ENCODE measurements around the gene ERN1. TPM values are rescaled to one million over a fixed set of nuclear protein-coding genes. Genes with fewer than 3 reads are reported as not detected.

ERN1 gene
- total RNA-seq, 1 donor from 2014 or later: 9.3 TPM

- TF ChIP-seq CTCF (IDR thresholded peaks at IDR 0.05; ENCODE audit: borderline replicate concordance): no peak
- Histone ChIP-seq H3K4me1 (peaks cover 16% of the 10 kb centered on the region), H3K27ac (replicated peaks) (no peak overlapping the region), H3K27me3 (ENCODE audit: low read depth) (no peaks in the 10 kb centered on the region), H3K4me3 (no peak overlapping the region), H3K36me3 (no peaks in the 10 kb centered on the region), H3K9me3 (replicated peaks) (no peaks in the 10 kb centered on the region)
- intact Hi-C loops (cut with micrococcal nuclease): no loop called here
- no peak for DNase-seq
These were observed 26.3 kb downstream of the ERN1 start for GRCh38 chr17:64103391-64104364.

DNA sequence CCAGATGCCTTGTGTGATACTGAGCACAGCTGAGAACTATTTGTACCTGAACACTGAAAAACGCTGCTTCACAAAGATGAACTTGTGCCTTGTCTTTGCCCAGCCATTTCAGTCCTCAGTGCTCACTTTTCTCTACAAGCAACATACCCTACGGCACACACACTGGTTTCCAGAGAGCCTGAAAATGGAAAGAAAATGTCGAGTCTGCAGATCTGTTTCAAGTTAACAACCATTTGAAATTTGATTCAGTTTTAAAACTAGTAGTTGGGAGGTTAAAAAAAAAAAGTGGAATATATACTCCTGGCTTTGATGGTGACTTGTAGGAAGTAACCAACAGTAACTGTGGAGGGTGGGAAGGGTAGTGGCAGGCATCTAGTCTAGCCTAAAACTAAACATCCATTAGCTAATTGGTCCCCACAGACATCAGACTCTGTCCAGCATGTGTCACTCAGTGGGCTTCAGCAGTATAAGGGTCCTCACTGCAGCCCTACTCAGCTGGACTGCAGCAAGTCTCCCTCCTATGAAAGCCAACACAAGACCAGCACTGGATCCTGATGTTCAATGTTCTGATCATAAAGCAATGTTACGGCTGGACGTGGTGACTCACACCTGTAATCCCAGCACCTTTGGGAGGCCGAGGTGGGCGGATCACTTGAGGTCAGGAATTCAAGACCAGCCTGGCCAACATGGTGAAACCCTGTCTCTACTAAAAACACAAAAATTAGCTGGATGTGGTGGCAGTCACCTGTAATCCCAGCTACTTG lies 27.1 kb downstream of the ERN1 start:
- Histone ChIP-seq H3K4me3 (no peak overlapping the region), H3K36me3 (peaks cover under 1% of the 10 kb centered on the region), H3K27ac (replicated peaks) (no peak overlapping the region), H3K4me1 (peaks cover 12% of the 10 kb centered on the region), H3K27me3 (ENCODE audit: low read depth) (no peaks in the 10 kb centered on the region), H3K9me3 (replicated peaks) (no peaks in the 10 kb centered on the region)
- no peak for TF ChIP-seq CTCF (IDR thresholded peaks at IDR 0.05; ENCODE audit: borderline replicate concordance)
- intact Hi-C loops (cut with micrococcal nuclease): no loop called here
- DNase-seq: no peak

GRCh38 chr17:64099543-64099942 lies 30.4 kb downstream of the ERN1 start:
- no peaks in the 10 kb centered on the region for H3K9me3 ChIP-seq (replicated peaks)
- H3K4me3 ChIP-seq: no peak overlapping the region
- no peak for TF ChIP-seq CTCF (IDR thresholded peaks at IDR 0.05; ENCODE audit: borderline replicate concordance)
- no peaks in the 10 kb centered on the region for H3K27me3 ChIP-seq (ENCODE audit: low read depth)
- H3K4me1 ChIP-seq: peaks cover 15% of the 10 kb centered on the region
- H3K36me3 ChIP-seq: peaks cover 16% of the 10 kb centered on the region
- H3K27ac ChIP-seq (replicated peaks): no peak overlapping the region
- no peak for DNase-seq
- intact Hi-C loops (cut with micrococcal nuclease): no loop called here

DNA sequence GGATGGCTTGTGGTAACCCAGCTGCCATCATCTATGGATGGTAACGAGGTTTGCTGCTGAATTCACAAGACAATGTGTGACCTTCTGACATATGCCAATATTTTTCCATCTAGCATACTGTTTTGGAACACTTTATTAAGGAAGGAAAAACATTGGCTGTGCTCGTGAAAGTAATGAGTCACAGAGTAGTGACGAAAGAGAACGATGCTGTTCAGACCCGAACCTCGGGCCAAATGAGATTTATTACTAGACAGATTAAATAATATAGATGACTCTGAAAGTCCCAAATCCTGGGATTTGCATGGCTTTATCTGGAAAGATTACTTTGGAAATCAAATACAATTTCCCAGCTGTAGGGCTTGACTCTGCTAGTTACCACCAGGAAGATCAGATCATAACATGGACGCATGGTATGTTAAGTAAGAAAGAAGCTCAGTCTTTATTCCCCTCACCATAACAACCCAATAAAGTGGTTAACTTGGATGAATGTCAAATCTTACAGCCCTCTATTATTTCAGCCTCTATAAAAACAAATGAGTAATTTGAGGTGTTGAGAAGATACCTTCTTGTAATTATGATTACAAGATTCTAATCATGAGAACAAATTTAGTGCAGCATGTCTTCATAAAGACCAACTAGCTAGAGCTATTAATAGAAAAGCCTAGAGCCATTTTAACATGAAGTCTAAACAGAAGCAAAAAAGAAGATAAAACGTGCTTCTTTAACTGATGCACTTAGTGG lies 32.6 kb downstream of the ERN1 start:
- TF ChIP-seq CTCF (IDR thresholded peaks at IDR 0.05; ENCODE audit: borderline replicate concordance): no peak
- Histone ChIP-seq H3K27ac (replicated peaks) (no peak overlapping the region), H3K4me3 (no peak overlapping the region), H3K4me1 (peaks cover 15% of the 10 kb centered on the region), H3K36me3 (peaks cover 16% of the 10 kb centered on the region), H3K9me3 (replicated peaks) (no peaks in the 10 kb centered on the region), H3K27me3 (ENCODE audit: low read depth) (no peaks in the 10 kb centered on the region)
- intact Hi-C loops (cut with micrococcal nuclease): no loop called here
- no peak for DNase-seq

DNA sequence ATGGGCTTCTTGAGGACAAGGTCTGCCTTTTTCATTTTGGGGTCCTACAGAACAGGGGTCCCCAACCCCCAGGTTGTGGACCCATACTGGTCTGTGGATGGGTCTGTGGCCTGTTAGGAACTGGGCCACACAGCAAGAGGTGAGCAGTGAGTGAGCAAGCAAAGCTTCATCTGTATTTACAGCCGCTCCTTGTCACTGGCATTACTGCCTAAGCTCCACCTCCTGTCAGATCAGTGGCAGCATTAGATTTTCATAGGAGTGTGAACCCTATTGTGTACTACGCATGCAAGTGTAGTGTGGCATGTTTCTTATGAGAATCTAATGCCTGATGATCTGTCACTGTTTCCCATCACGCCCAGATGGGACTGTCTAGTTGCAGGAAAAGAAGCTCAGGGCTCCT lies 33.9 kb downstream of the ERN1 start:
- intact Hi-C loops (cut with micrococcal nuclease): no loop called here
- peaks cover 20% of the 10 kb centered on the region for H3K36me3 ChIP-seq
- H3K4me1 ChIP-seq: peaks cover 15% of the 10 kb centered on the region
- H3K27me3 ChIP-seq (ENCODE audit: low read depth): no peaks in the 10 kb centered on the region
- no peak for TF ChIP-seq CTCF (IDR thresholded peaks at IDR 0.05; ENCODE audit: borderline replicate concordance)
- DNase-seq: no peak
- no peaks in the 10 kb centered on the region for H3K9me3 ChIP-seq (replicated peaks)
- no peak overlapping the region for H3K4me3 ChIP-seq
- H3K27ac ChIP-seq (replicated peaks): no peak overlapping the region

Data from left ventricle myocardium inferior (tissue), 1 donor.